Thyroid gland (tissue), 4 donors: ENCODE results near the gene RRBP1. TPM values are rescaled to one million over a fixed set of nuclear protein-coding genes. Genes with fewer than 3 reads are reported as not detected.
A peak's percentile ranks its signal among the peaks of the same experiment; 100 is the strongest.

Experiments
- DNase-seq, 2 donors: peaks; one replicate each; pipeline ENCODE4 v3.0.0-alpha.2; 2019
- H3K27ac ChIP-seq, 3 donors: fragments of 200-600 bp; sonication (generic); 1 replicate in 2 of 3; 2 replicates in 1 of 3; pipeline ENCODE4 v1.5.1; 2016 to 2019; ENCODE audit warnings: mild to moderate bottlenecking in 1 of 3, moderate library complexity in 1 of 3
- H3K27me3 ChIP-seq: fragments of 200-600 bp; sonication (generic); one replicate; pipeline ENCODE4 v1.5.1; 2019
- H3K36me3 ChIP-seq, 2 donors: fragments of 200-600 bp; sonication (generic); one replicate each; pipeline ENCODE4 v1.5.1; 2016 to 2019
- H3K4me1 ChIP-seq, 2 donors: fragments of 200-600 bp; sonication (generic); one replicate each; pipeline ENCODE4 v1.5.1; 2017 to 2019
- H3K4me3 ChIP-seq, 3 donors: fragments of 200-600 bp; sonication (generic); replicated peaks in 1 of 3; 1 replicate in 2 of 3; 2 replicates in 1 of 3; pipeline ENCODE4 v1.5.1; 2016; ENCODE audit warnings: mild to moderate bottlenecking in 1 of 3
- H3K9me3 ChIP-seq: fragments of 200-600 bp; sonication (generic); one replicate; pipeline ENCODE4 v1.5.1; 2017
- CTCF ChIP-seq, 6 experiments: fragments of 200-600 bp in 3 of 6; fragments of 450-650 bp in 3 of 6; sonication (generic) in 3 of 6; IDR thresholded peaks; one replicate each; pipeline ENCODE4 v1.5.1; 2016 to 2019; ENCODE audit warnings: antibody characterized with exemption in 6 of 6, mild to moderate bottlenecking in 2 of 6, inconsistent platforms in 1 of 6, moderate library complexity in 1 of 6
- POLR2A ChIP-seq, 2 donors: fragments of 450-650 bp; IDR thresholded peaks; one replicate each; pipeline ENCODE4 v1.6.1; 2017; ENCODE audit warnings: antibody characterized with exemption in 2 of 2, mild to moderate bottlenecking in 2 of 2, moderate library complexity in 1 of 2
- WGBS, 2 donors: methylation state at CpG; one replicate each; pipeline ENCODE4 v1.1.5; 2017; 5-methylcytosine and 5-hydroxymethylcytosine counted together
- intact Hi-C: fragments of 100-400 bp; cut with DNase I; formaldehyde crosslinking; loops from one replicate; pipeline ENCODE4 v1.15.1; 2023
- total RNA-seq, 4 donors: library from RNA; depleted of rRNA; stranded (reverse); fragments of >200 nt; gene quantifications; one replicate each; pipeline ENCODE4 v1.2.3, GENCODE V29; 2016

Gene RRBP1
- total RNA-seq, 4 donors from 2014 or later: 149 to 287 (median 221) TPM

- Histone ChIP-seq H3K4me3 (no peak overlapping the region), H3K4me1 (peaks cover 36 to 45% of the 10 kb centered on the region in 2 donors), H3K36me3 (no peaks in the 10 kb centered on the region), H3K27ac (no peak overlapping the region), H3K9me3 (no peaks in the 10 kb centered on the region), H3K27me3 (no peaks in the 10 kb centered on the region)
- intact Hi-C loops: no loop called here
- no peak for DNase-seq
- no peak for TF ChIP-seq CTCF (IDR thresholded peaks at IDR 0.05)
- TF ChIP-seq POLR2A (IDR thresholded peaks at IDR 0.05): no peak
- WGBS, 2 donors: 68 to 69% methylated on average over 2 of the region's 2 CpGs
Measured at GRCh38 chr20:17666481-17666880, 15.6 kb downstream of the RRBP1 start.

- Histone ChIP-seq H3K27me3 (no peaks in the 10 kb centered on the region), H3K9me3 (no peaks in the 10 kb centered on the region), H3K27ac (no peak overlapping the region), H3K4me1 (peaks cover 41 to 45% of the 10 kb centered on the region in 2 donors), H3K36me3 (no peaks in the 10 kb centered on the region), H3K4me3 (no peak overlapping the region)
- TF ChIP-seq CTCF (IDR thresholded peaks at IDR 0.05) (no peak), POLR2A (IDR thresholded peaks at IDR 0.05) (no peak)
- intact Hi-C loops: no loop called here
- DNase-seq: no peak
- WGBS, 2 donors: 88 to 94% methylated on average over 2 of the region's 2 CpGs
Measured at GRCh38 chr20:17665756-17666155, 16.3 kb downstream of the RRBP1 start.

- peak overlapping the region in 2 of 3 donors; percentile 9 to 22 for H3K27ac ChIP-seq
- H3K36me3 ChIP-seq: peaks cover 0 to 7% of the 10 kb centered on the region in 2 donors
- H3K27me3 ChIP-seq: no peaks in the 10 kb centered on the region
- H3K4me1 ChIP-seq: peaks cover 40 to 53% of the 10 kb centered on the region in 2 donors
- no peak for DNase-seq
- TF ChIP-seq CTCF (IDR thresholded peaks at IDR 0.05) (no peak), POLR2A (IDR thresholded peaks at IDR 0.05) (no peak)
- intact Hi-C loops: no loop called here
- no peak overlapping the region for H3K4me3 ChIP-seq
- no peaks in the 10 kb centered on the region for H3K9me3 ChIP-seq
- WGBS, 2 donors: 86 to 88% methylated on average over 11 of the region's 11 CpGs
Measured at GRCh38 chr20:17664025-17664633, 17.9 kb downstream of the RRBP1 start.

- H3K4me3 ChIP-seq: no peak overlapping the region
- H3K9me3 ChIP-seq: no peaks in the 10 kb centered on the region
- H3K36me3 ChIP-seq: peaks cover 2 to 10% of the 10 kb centered on the region in 2 donors
- WGBS, 2 donors: 40 to 42% methylated on average over 5 of the region's 5 CpGs
- peaks cover 40 to 53% of the 10 kb centered on the region in 2 donors for H3K4me1 ChIP-seq
- H3K27ac ChIP-seq: peak overlapping the region in 2 of 3 donors; percentile 39 to 53
- TF ChIP-seq CTCF (IDR thresholded peaks at IDR 0.05) (no peak), POLR2A (IDR thresholded peaks at IDR 0.05) (no peak)
- intact Hi-C loops: no loop called here
- DNase-seq: no peak
- H3K27me3 ChIP-seq: no peaks in the 10 kb centered on the region
Measured at GRCh38 chr20:17663486-17663885, 18.6 kb downstream of the RRBP1 start.

- Histone ChIP-seq H3K36me3 (peaks cover 7 to 15% of the 10 kb centered on the region in 2 donors), H3K27ac (peak overlapping the region in 2 of 3 donors; percentile 39 to 53), H3K4me3 (no peak overlapping the region), H3K27me3 (no peaks in the 10 kb centered on the region), H3K9me3 (no peaks in the 10 kb centered on the region), H3K4me1 (peaks cover 40 to 53% of the 10 kb centered on the region in 2 donors)
- intact Hi-C loops: no loop called here
- TF ChIP-seq CTCF (IDR thresholded peaks at IDR 0.05): no peak
- TF ChIP-seq POLR2A (IDR thresholded peaks at IDR 0.05): no peak
- 84 to 91% methylated on average over 13 of the region's 13 CpGs for WGBS, 2 donors
- DNase-seq: no peak
Measured at GRCh38 chr20:17663040-17663399, 19.0 kb downstream of the RRBP1 start.
